HG03442 (cell line): ENCODE data around the gene FAM163B.

ENCODE experiments used
- ATAC-seq: cut with Tn5 transposase; IDR thresholded peaks from one replicate; pipeline ENCODE4 v1.9.1; 2021; ENCODE audit warnings: mild to moderate bottlenecking, moderate library complexity; ENCODE audit not compliant: unreplicated experiment

FAM163B gene

GRCh38 chr9:133553123-133553522 is 56.1 kb downstream of the FAM163B start:
- ATAC-seq = no peak

DNA sequence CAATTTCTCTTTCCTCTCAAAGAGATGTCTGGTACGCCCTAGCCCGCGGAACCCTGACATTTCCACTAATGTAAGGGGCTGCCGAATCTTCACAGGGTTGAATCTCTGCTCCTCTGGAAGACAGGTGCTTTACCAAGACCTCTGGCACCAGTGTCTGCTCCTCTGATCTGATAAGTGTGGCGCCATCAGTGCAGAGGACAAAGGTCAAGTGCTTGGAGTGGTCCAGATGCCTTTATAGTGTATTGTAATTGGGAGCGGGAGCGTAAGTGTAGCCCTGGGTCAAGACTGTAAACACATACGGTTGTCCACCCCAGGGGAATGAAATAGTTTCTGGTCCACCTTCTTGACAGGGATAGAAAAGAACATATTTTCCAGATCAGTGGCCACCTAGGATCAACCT is 57.0 kb downstream of the FAM163B start:
- ATAC-seq = no peak

DNA sequence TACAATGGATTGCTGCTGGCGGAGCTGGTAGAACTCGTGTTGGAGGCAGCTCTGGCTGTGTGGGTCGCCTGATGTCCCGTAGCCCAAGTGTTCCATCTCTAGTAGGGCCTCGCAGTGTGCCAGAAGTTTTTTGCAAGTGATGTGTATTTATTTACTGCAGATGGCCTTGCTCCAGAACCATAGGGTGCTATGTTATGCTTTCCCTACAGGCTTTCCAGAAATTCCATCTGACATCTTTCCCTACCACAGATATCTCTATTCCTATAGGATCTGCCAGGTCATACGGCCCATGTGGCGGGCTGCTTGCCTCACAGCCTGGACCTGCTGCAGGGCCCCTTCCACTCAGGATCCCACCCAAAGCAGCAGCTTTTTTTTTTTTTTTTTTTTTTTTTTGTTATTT is 57.7 kb downstream of the FAM163B start:
- no peak for ATAC-seq

GRCh38 chr9:133547116-133547515 is 62.1 kb downstream of the FAM163B start:
- no peak for ATAC-seq

DNA sequence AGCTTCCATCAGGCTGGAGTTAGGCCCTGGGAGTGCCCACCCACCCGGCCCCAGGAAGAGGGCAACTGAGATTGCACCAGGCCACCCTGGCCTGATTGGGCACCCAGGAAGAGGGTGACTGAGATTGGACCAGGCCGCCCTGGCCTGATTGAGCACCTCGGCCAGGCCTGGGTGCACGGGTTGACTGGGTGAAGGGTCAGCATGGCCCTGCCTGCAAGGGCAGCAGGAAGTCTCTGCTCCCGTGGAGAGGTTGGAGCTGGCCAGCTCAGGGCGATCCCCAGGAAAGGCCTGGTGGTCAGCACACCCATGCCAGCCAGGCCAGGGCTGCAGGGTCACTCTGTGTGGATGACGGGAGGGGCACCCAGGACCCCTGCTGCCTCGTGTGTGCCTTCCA is 62.9 kb downstream of the FAM163B start:
- no peak for ATAC-seq

GRCh38 chr9:133545494-133546286 is 63.5 kb downstream of the FAM163B start:
- no peak for ATAC-seq

DNA sequence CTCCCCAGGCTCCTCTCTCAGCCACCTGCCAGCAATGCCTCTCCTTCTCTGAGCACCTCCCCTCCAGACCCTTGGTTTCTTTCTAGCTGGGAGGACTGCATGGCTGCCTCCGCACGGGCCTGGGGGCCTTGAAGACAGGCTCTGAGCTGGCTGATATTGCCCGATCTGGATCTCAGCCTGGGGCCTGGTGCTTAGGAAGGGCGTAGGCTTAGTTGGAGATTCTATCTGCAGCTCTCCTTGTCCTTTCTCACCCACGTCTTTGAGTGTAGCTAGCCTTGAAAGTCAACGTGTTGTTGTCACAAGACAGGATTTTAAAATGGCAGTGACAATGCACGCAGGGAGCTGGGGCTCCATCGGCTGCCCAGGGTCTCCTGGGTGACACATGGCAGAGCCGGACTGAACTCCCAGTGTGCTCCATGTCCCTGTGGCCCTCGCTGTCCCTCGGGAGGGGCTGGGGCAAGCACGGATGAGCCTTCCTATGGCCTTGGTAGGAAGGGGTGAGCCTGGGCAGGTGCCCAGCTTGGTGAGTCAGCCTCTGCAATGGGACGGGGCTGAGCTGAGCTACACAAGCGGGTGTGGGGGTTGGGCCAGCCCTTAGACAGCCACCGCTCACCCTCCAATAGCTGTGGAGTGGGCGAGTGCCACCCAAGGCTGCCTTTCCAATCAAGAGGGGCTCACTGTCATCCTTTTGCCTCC is 65.3 kb downstream of the FAM163B start:
- ATAC-seq = no peak

DNA sequence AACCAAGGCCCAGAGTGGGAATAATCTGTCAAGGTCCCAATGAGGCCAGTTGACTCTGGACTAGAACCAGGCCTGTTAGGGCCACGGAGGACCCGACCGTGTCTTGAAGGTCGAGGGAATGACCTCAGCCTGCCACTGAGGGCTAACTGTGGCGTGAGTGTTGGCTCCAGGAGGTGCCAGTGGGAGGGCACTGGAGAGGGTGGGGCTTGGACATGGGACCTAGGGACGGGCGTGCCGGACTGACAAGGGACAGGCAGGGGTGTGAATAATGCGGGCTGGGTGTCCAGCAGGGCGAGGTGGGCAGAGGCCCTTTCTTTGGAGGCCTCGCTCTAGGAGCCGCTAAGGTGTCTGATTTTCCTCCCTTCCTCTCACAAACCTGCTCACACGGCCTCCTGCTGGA is 67.2 kb downstream of the FAM163B start:
- no peak for ATAC-seq

- ATAC-seq = no peak
Observed at GRCh38 chr9:133540698-133541025, 68.5 kb downstream of the FAM163B start.

DNA sequence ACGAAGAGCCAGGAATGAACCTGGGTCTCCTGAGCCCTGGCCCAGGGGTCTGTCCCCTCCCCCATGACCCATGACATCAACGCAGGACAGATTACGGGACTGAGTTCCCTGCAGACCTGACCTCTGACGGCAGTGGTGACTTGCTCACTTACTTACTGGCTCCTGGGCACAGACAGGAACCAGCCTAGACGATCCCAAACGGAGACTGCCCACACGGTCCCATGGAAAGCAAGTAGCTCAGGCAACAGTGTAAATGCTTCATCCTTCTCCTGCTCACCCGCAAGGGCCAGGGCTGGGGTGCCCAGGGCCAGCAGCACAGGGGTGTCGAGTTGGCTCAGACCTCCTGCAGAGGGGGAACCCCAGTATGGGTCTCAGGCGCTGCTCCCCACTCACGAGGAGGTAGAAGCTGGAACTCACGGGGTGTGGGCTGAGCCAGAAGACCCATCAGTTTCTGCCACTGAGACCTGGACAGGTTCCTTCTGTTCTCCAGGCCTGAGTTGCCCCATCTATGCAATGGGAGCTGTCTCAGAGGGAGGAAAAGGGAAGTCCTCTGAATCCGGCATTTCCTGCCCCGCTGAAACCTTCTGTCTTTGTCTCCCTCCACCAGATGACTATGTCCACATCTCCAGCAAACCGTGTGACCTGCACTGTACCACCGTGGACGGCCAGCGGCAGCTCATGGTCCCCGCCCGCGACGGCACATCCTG is 69.0 kb downstream of the FAM163B start:
- no peak for ATAC-seq

GRCh38 chr9:133538851-133539833 is 70.0 kb downstream of the FAM163B start:
- no peak for ATAC-seq

- ATAC-seq = no peak
Observed at GRCh38 chr9:133538176-133538575, 71.0 kb downstream of the FAM163B start.

- no peak for ATAC-seq
Observed at GRCh38 chr9:133537257-133537656, 71.9 kb downstream of the FAM163B start.

DNA sequence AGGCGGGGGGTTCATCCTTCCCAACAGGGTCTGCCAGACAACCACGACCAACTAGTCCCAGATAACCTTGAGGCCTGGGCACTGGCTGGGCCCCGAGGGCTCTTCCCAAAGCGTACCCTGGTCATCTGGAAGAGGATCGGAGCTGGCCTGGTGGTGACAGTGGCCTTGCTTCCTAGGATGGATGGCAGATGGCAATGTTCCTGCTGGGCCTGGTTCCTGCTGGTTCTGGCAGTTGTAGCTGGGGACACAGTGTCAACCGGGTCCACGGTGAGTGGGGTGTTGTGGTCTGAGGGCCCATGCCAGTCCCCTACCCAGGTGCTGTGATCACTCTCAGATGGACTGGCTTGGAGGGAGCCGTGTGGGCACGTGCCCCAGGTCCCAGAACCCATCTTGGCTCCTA is 72.7 kb downstream of the FAM163B start:
- no peak for ATAC-seq

DNA sequence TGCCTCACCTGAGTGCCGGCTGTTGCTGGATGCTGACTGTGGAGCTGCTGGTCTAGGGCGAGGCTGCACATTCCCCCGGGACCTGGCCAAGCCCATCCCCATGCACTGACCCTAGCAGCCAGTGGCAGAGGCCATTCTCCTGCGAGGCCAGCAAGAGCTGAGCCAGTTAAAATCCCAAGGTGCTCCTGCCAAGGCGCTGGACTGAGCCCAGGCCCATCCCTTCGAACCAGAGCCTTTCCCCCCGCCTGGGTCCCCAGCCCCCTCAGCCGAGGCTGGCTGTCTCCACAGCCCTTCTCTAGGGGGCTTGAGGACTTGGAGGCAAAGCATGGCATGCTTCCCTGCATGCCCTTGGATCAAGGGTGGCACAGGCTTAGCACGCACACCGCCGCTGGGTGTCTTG is 73.1 kb downstream of the FAM163B start:
- ATAC-seq = no peak

DNA sequence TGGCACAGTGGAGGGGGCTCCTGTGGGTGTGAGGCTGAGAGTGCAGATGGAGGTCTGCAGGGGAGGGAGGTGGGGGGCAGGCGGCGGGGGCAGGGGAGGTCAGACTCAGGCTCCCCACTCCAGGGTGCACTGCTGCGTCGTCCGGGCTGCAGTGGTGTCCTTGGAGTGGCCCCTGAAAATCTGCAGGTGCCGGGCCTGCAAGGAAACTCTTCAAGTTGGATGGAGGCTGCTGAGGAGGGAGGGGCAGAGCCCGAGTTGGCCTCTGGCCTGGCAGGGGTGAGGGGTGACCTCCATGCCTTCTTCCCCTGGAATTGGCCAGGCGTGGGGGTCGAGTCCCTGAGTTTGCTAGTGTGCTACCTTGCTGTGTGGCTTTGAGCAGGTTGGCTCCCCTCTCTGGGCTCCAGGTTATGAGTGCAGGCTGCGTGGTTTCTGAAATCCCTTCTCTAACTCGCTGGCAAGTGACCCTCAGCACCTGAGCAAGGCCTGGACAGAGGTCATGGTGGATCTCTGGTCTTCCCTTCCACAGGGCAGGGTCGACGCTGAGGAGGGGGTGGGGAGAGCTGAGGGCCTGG is 73.8 kb downstream of the FAM163B start:
- no peak for ATAC-seq

DNA sequence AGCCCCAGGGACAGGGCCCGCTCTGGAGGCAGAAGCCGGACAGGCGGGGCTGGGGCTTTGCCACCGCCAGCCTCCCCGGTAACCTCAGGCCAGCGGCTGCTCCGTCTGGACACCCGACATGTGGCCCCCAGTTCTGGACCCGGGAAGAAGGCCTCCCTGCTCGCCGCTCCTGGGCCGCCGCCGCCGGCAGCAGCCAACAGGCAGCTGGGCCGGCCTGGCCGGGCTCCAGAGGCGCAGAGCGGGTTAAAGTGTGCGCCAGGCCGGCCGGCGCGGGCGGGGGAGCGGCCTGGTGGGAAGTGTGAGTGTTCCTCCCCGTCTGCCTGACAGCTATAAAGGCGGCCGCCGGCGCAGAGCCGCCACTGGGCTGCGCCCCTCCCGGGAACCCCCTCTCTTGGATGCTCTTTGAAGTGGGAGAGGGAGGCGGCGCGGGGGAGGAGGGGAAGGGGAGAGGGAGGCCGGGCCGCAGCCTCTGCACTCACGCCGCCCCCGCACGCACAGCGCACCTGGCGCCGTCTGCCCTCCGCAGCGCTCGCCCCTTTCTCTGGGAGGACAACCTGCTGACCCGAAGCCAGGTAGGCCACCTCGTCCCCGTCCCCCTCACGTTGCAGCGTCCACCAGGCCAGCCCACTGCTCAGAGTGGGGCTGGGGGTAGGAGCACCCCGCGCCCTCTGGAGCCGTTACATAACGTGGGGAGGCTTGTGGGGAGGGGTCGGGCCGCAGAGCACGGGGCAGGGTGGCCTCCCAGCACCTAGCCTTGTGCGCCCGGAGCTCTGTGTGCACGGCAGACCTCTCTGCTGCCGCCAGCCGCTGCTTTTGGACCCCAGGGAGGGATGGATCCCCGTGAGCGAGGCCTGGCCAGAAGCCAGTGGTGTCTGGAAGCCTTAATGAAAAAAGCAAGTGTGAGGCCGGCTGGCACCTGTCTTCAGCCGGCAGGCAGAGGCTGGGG is 74.6 kb downstream of the FAM163B start, which contains the start of gene ADAMTSL2:
Gene ADAMTSL2 (plus strand): TSS at position 359 of the 946 bp plus-strand sequence. CDS start 2,009 bp downstream, outside the sequence.
- ATAC-seq = no peak

- ATAC-seq = no peak
Observed at GRCh38 chr9:133533857-133534256, 75.3 kb downstream of the FAM163B start.
